Stimulated activated CD8-positive, alpha-beta memory T cell treated with anti-CD3 and anti-CD28 coated beads, Interleukin-15, amount 100 ng/mL, for 24 hours (primary cell): ENCODE measurements around the gene BBOF1.

Experiments
- DNase-seq: peaks from one replicate; pipeline ENCODE4 v3.0.0-alpha.2; 2020; ENCODE audit warnings: low read depth

The BBOF1 gene

DNA sequence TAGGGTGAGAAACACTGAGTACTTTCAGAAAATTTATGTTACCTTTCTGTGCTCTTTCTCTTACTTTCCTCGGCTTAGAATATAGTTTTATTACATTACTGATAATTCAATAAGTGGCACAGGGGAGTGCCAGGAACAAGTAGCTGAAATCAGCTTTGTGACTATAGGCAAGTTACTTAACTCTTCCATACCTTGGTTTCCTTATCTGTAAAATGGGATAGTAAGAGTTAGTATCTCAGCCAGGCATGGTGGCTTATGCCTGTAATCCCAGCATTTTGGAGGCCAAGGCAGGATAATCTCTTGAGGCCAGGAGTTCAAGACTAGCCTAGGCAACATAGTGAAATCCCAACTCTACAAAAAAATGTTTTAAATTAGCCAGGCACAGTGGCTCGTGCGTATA, 15.4 kb downstream of the BBOF1 start:
- DNase-seq = no peak

GRCh38 chr14:74035556-74035955, 16.4 kb downstream of the BBOF1 start:
- DNase-seq = no peak

GRCh38 chr14:74038020-74038859, 19.1 kb downstream of the BBOF1 start:
- no peak for DNase-seq

- DNase-seq = no peak
Observed at GRCh38 chr14:74042296-74042695, 23.1 kb downstream of the BBOF1 start.

DNA sequence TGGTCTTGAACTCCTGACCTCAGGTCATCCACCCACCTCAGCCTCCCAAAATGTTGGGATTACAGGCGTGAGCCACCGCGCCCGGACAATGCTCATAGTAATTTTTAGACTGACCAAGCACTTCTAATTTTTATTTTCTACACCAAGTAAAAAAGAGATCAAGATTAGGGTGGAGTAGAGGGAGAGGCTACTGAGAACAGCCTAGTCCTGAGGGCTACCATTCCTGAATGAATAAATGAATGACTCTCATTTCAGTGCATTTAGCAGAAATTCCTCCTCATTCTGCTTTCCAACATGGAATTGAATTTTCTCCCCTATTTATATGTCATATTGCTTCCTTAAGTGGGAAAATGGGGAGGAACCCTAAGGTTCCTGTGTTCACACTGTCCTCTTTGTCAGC, 26.4 kb downstream of the BBOF1 start:
- no peak for DNase-seq

DNA sequence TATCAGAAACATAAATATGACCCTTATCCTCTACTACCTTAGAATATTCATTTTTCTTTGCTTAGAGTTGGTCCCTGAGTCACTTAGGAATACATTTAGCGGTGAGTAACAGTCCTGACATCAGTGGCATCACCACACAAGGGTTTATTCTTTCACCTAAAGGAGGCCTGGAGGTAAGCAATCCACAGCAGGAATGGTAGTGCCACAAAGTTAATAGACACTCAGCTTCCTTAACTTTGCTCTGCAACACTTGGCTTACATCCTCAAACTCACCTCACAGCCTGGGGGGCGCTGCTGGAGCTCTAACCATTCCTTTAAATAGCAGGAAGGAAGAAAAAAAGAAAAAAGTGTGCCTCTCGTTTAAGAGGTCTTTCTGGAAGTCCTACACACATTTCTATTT, 29.1 kb downstream of the BBOF1 start:
- no peak for DNase-seq

DNA sequence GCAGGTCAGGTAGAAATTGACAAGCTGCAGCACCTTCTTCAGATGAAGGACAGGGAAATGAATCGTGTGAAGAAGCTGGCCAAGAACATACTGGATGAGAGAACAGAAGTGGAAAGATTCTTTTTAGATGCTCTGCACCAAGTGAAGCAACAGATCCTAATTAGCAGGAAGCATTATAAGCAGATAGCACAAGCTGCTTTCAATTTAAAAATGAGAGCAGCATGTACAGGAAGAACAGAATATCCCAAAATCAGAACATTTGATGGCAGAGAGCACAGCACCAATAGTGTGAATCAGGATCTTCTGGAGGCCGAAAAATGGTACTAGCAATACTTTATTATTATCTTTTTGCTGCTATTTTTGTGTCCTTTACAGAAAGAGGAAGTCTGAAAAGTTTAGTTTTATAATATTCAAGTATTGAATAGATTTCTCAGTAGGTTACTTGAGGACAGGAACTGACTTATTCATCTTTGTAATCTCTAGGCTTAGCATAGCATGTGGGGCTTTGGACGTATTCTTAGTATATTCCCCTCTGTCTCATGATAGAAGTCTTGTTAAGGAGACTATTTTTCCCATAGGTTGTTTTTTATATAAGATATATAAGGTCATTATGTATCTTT, 30.8 kb downstream of the BBOF1 start:
- no peak for DNase-seq

DNA sequence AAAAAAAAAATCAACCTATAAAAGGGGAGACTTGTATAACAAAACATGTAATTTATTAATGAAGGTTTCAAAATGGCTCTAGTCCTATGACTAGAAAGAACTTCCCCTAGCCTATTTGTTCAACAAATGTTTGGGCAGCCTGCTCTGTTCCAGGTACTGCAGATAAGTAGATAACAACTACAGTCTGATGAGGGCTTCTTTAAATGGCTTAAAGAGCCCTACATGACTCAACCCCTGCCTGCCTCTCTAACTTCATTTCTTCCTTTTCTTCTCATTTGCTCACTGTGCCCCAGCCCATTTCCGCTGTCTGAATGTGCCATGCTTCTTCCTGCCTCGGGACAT, 43.6 kb downstream of the BBOF1 start:
- no peak for DNase-seq

- DNase-seq = no peak
Observed at GRCh38 chr14:74064426-74064825, 45.3 kb downstream of the BBOF1 start.

DNA sequence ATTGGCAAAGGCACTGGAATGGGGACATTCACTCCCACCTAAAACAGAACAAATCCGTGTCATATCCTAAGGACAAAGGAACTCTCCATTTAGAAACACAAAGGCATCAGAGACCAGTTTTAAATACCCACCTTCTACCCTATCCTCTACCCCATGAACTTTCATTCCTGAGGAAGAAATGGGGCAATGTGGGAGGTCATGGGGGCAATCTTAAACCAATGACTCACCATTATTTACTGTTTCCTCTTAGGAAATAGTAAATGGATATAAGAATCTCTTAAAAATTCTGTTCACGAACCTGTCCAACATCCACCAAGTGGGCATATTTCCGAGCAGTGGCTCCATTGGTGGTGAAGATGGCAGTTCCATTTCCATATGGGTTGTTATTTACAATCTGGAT, 45.7 kb downstream of the BBOF1 start:
- DNase-seq = no peak

DNA sequence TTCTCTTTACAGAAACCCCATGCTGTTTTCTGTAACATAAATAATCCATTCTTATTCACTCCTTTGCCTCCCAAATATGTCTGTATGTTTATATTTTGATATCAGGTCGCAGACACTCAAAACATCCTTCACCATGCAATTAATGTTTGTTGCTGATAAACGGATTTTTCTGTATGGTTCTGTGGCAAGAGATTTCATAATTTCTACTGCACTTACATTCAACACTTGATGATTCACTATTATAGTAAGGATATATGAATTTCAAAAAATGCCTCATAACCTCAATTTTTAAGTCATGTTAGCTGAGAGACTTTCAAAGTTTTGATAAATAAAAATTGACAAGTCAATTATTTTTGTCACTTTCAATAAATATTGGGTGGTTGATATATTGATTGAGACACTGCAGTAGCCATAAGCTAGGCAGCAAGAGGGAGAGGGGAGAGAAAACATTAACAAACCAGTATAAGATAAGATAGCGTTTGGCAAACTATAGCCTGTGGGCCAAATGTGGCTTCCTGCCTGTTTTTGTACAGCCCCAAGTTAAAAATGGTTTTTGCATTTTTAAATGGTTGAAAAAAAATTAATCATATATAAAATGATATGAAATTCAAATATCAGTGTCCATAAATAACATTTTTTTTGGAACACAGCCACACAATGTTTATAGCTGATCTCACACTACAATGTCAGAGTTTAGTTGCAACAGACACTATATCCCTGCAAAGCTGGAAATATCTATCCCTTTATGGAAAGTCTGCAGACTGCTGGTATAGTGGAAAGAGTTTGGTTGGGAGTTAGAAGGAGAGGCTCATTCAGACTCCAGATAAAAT, 46.8 kb downstream of the BBOF1 start:
- no peak for DNase-seq

- no peak for DNase-seq
Observed at GRCh38 chr14:74077401-74077800, 58.3 kb downstream of the BBOF1 start.

DNA sequence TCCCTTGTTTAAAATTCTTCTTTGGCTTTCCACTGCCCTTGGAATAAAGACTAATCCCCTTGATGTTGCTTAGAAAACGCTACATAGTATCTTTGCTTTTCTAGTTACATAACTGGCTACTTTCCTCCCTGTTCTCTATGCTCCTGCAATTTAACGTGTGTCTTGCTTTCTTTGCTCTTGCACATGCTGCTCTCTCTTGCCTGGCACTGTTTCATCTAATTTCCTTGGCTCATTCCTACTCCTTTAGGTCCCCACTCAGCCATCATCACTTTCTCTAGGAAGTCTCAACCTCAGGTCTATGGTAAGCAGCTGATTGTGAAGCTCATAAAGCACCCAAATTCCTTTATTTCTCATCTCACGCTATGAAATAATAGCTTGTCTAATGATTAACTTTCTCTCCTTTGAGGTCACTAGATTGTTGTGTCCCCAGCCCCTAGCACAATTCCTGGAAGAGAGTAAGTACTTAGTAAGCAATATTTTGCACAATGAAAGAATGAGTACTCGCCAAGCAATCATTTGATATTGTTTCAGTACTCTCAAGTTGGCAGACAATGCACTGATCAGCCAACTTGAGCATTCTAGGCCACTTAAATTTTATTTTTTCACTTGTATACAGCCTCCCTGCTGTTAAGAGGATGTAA, 61.8 kb downstream of the BBOF1 start:
- no peak for DNase-seq

- DNase-seq = no peak
Observed at GRCh38 chr14:74081491-74081890, 62.3 kb downstream of the BBOF1 start.

DNA sequence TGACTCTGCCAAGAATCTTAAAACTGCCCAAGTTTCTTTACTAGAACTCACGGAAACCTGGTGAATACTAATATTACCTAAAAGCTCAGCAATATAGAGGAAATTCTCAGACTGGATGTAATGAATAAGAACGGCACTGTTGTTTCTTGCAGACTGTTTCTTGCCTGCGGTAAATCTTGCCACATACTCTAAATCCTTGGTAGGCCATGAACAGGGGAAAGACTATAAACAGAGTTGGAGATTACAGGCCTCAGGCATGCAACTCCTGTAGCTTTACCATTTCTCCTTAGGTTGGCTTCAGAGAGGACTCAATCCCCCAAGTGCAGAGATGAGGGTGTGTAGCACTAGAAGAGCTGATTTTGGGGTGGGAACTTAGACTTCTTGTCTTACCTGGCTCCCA, 64.0 kb downstream of the BBOF1 start:
- DNase-seq = no peak

DNA sequence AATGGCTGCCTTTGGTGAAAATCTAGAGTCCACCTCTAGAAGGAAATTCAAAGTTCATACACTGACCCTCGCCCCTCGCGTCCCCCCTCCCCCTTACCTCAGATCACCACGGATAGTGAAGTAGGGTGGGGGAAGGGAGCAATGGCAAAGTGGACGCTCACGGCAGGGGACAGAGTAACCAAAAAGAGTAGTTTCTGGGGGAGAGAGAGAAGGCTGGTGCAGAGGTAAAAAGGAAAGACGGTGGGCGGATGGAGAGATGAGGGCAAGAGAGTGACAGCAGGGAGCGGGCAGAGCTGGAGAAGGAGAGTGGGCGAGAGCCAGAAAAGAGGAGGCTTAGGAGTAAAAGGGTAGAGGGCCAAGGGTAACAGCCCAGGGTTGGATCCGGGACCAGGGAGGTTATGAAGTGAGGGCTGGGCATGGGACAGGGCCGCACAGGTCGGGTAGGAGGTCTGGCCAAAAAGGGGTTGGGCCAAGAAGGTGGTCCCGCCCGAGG, 64.7 kb downstream of the BBOF1 start:
- no peak for DNase-seq

DNA sequence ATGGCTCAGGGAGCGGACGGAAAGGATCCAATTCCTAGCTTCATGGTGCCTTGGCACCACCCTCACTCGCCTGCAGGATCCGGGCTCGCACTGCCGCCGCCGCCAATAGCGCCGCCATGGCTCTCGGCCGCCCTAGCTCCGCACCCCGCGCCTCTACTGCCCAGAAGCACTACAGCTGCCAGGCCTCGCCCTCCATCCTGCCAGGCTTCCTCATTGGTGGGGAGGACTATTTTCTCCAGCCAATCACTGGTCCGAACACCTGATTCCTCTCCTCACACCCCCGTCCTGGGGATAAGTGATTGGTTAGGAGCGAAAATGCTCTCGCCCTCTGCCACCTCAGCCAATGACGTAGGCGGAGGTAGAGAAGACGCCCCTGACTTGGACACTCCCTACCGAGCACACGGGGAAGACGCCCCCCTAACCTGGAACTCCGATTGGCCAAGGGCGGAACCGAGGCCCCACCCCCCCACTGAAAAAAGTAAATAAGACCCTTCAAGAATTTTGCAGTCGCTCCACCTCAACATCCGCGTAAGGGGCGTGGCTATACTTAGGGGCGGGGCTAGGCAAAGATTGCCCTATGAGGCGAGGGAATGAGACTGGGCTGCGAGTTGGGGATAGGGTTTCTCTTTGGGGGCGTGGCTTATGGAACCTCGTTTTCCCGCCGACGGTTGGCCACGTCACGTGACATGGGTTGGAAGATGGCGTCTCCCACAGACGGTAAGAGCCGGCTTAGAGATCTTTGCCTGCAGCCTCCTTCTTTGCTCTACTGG, 65.3 kb downstream of the BBOF1 start, which contains the start of the genes ALDH6A1 and LIN52:
TSS of gene ALDH6A1 (minus strand) at position 177 of the 770 bp plus-strand sequence. CDS start at position 118, 59 bp downstream.
TSS of gene LIN52 (plus strand) at position 680 of the 770 bp plus-strand sequence. CDS start at position 699, 19 bp downstream.
- DNase-seq = peak; percentile 96

DNA sequence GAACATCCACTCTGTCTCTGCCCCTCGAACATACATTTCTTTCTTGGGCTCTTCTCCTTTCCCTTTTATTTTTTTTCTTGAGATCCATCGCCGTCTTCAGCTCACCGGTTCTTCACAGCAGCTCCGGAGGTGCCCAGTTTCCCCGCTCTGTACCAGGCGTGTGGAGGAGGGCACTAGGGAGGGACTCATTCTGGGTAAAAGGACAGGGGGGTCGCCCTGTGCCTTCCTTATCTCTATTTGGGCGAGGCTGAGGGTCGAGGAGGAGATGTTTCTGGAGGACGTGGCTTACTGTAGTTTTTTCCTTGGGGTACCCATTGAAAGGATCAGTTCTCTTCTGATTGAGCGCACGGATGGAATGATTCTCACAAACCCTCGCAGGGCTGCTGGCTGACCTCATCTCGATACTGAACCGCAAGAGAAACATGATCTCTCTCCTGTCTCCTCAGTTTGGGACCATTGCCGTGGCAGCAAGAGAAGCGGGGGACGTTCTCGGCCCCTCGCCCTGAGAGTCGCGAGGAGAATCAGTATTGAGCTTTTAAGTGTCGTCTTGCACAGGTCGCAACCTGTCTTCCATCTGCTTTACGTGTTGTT, 66.0 kb downstream of the BBOF1 start:
- no peak for DNase-seq

DNA sequence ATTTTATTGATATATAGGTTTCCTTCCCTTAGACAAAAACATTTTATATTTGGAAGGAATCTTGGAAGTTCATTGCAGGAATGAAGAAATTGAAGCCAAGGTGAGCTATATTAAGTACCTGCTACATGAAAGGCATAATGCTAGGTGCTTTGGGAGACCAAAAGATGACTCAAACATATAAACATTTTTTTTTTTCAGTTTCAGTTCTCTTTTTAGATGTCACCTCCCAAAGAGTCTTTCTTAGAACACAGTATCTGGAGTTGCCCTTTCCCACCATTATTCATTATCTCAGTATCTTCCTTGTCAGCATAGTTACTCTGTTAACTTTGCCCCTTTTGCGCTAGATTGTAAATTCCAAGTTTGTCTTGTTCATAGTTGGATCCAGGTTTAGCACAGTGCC, 66.7 kb downstream of the BBOF1 start:
- no peak for DNase-seq

DNA sequence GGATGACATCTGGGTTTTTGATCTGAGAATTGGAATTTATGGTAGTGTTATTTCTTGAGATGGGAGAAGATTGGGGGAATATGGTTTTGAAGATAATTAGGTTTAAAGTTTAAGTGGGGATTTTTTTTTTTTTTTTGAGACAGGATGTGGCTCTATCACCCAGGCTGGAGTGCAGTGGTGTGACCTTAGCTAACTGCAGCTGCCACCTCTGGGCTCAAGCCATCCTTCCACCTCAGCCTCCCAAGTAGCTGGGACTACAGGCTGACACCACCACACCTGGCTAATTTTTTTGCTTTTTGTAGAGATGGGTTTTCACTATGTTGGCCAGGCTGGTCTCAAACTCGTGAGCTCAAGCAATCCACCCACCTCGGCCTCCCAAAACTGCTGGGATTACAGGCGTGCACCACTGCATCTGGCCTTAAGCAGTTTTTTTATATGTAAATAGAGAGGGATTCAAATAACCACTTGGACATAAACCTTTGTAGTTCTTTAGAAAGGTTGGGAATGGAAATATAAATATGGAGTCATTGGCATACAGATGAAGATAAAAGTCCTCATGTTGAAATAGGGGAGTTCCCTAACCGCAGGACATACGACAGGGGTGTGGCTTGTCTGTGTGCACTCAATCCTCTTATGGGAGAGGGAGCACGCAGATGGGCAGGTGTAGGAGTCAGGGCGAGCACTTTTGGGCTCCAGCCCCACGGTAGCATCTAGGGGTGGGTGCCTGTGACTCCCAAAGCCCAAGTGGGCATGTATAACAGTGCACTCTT, 70.3 kb downstream of the BBOF1 start:
- no peak for DNase-seq
